GM12878 (cell line): Measurements from ENCODE around the gene RNF220. TPM values are rescaled to one million over a fixed set of nuclear protein-coding genes. Genes with fewer than 3 reads are reported as not detected.

Source experiments
- ATAC-seq: fragments of 200-7000 bp; cut with Tn5 transposase; 3 replicates; pipeline ENCODE4 v1.9.1; 2020; ENCODE audit warnings: mild to moderate bottlenecking, moderate library complexity
- BruUV-seq: library from RNA; stranded (reverse); fragments of 400-500 nt; replicated peaks from 2 replicates; lab custom pipeline; 2021; lab: Mats Ljungman, UMichigan
- CTCF ChIA-PET: fragments of 300-600 bp; sonication (Branson Sonifier 250); formaldehyde crosslinking; extraction: SDS; loops from one replicate; lab custom pipeline; 2021; ENCODE audit warnings: inconsistent platforms; lab: Yijun Ruan, JAX
- POLR2A ChIA-PET: fragments of 350-600 bp; formaldehyde crosslinking; extraction: SDS; loops from one replicate; lab custom pipeline; 2021; ENCODE audit warnings: inconsistent platforms; lab: Charles Lee
- RAD21 ChIA-PET: fragments of 300-600 bp; sonication (Branson Sonifier 250); formaldehyde crosslinking; loops from one replicate; lab custom pipeline; 2023; ENCODE audit warnings: antibody characterized with exemption; ENCODE audit not compliant: unreplicated experiment; lab: Charles Lee
- SMC1A ChIA-PET: fragments of 300-600 bp; sonication (Branson Sonifier 250); formaldehyde crosslinking; loops from one replicate; lab custom pipeline; 2023; ENCODE audit not compliant: unreplicated experiment, uncharacterized antibody; lab: Charles Lee
- DNase-seq: peaks from one replicate; pipeline ENCODE4 v3.0.0-alpha.2; 2011; ENCODE audit warnings: low read depth, low spot score
- FAIRE-seq: peaks from 3 replicates; lab custom pipeline; 2011; peaks lifted over from hg19 to GRCh38; lab: Jason Lieb, UNC
- H2AFZ ChIP-seq: 2 replicates; pipeline ENCODE4 v1.6.0; 2011; ENCODE audit warnings: low read depth, low read length, control low read depth; ENCODE audit not compliant: control insufficient read depth
- H3K27ac ChIP-seq: 2 replicates; pipeline ENCODE4 v1.5.1; 2011; ENCODE audit warnings: control low read depth; ENCODE audit not compliant: control insufficient read depth, insufficient read depth
- H3K27me3 ChIP-seq, 2 experiments: replicated peaks in 1 of 2; 2 replicates each; pipeline versions ENCODE4 v1.6.0 to v1.6.1; 2011; ENCODE audit warnings: low read length in 1 of 2; ENCODE audit not compliant: control insufficient read depth in 2 of 2, insufficient read depth in 2 of 2
- H3K36me3 ChIP-seq, 2 experiments: 2 replicates each; pipeline ENCODE4 v1.5.1; 2011; ENCODE audit warnings: low read length in 1 of 2; ENCODE audit not compliant: control insufficient read depth in 2 of 2, insufficient read depth in 2 of 2
- H3K4me1 ChIP-seq: 2 replicates; pipeline ENCODE4 v1.6.1; 2011; ENCODE audit warnings: mild to moderate bottlenecking, low read length, moderate library complexity, mixed read lengths; ENCODE audit not compliant: control insufficient read depth, insufficient read depth
- H3K4me2 ChIP-seq: 2 replicates; pipeline ENCODE4 v1.6.0; 2011; ENCODE audit warnings: control low read depth; ENCODE audit not compliant: control insufficient read depth, insufficient read depth
- H3K4me3 ChIP-seq: fragments of 200-600 bp; sonication (generic); 2 replicates; pipeline ENCODE4 v1.5.1; 2016
- H3K79me2 ChIP-seq: 2 replicates; pipeline ENCODE4 v1.6.0; 2011; ENCODE audit warnings: low read length; ENCODE audit not compliant: control insufficient read depth, insufficient read depth
- H3K9ac ChIP-seq: 2 replicates; pipeline ENCODE4 v1.8.0; 2011; ENCODE audit warnings: low read length, control low read depth, mixed read lengths; ENCODE audit not compliant: control insufficient read depth, insufficient read depth
- H3K9me3 ChIP-seq: replicated peaks from 3 replicates; pipeline ENCODE4 v1.5.1; 2011; ENCODE audit warnings: mild to moderate bottlenecking, low read length; ENCODE audit not compliant: control insufficient read depth, insufficient read depth
- H4K20me1 ChIP-seq: 2 replicates; pipeline ENCODE4 v1.6.0; 2011; ENCODE audit not compliant: control insufficient read depth, insufficient read depth
- BRCA1 ChIP-seq: IDR thresholded peaks from 2 replicates; pipeline ENCODE4 v1.6.1; 2011; ENCODE audit warnings: low read depth, low read length, improper control_type of control experiment
- CBFB ChIP-seq: IDR thresholded peaks from 2 replicates; pipeline ENCODE4 v1.6.1; 2016; ENCODE audit warnings: antibody characterized with exemption, low read depth
- ESRRA ChIP-seq: IDR thresholded peaks from 2 replicates; pipeline ENCODE4 v1.6.1; 2012; ENCODE audit warnings: mild to moderate bottlenecking, low read length, improper control_type of control experiment
- KAT2A ChIP-seq: conservative IDR thresholded peaks from 2 replicates; pipeline ENCODE4 v1.6.1; 2011; ENCODE audit warnings: low read depth, low read length; ENCODE audit not compliant: control insufficient read depth
- MEF2A ChIP-seq: IDR thresholded peaks from 2 replicates; pipeline ENCODE4 v1.6.1; 2011; ENCODE audit warnings: low read depth, mild to moderate bottlenecking, low read length, moderate library complexity; ENCODE audit not compliant: insufficient read depth
- MEF2B ChIP-seq: fragments of 450-650 bp; IDR thresholded peaks from 2 replicates; pipeline ENCODE4 v1.6.1; 2018; ENCODE audit warnings: mild to moderate bottlenecking, moderate library complexity; ENCODE audit not compliant: partially characterized antibody, poor library complexity, severe bottlenecking
- MYB ChIP-seq: fragments of 150-350 bp; IDR thresholded peaks from 2 replicates; pipeline ENCODE4 v1.6.1; 2014; ENCODE audit warnings: mild to moderate bottlenecking, low read depth, low read length, borderline replicate concordance
- POU2F2 ChIP-seq: IDR thresholded peaks from 3 replicates; pipeline ENCODE4 v1.6.1; 2011; ENCODE audit warnings: low read depth, mild to moderate bottlenecking, low read length, borderline replicate concordance
- RAD21 ChIP-seq: IDR thresholded peaks from 2 replicates; pipeline ENCODE4 v1.6.1; 2011; ENCODE audit warnings: mild to moderate bottlenecking, low read depth, low read length, moderate library complexity; ENCODE audit not compliant: insufficient read depth
- RB1 ChIP-seq: fragments of 450-650 bp; formaldehyde crosslinking; IDR thresholded peaks from 2 replicates; pipeline ENCODE4 v1.6.1; 2017; ENCODE audit warnings: mild to moderate bottlenecking, borderline replicate concordance
- SMC3 ChIP-seq: IDR thresholded peaks from 2 replicates; pipeline ENCODE4 v1.6.1; 2011; ENCODE audit warnings: low read length, improper control_type of control experiment, borderline replicate concordance
- SRF ChIP-seq, 2 experiments: IDR thresholded peaks; 2 replicates each; pipeline ENCODE4 v1.6.1; 2011; ENCODE audit warnings: low read depth in 2 of 2, low read length in 2 of 2, mild to moderate bottlenecking in 1 of 2, moderate library complexity in 1 of 2
- STAT1 ChIP-seq: fragments of 450-650 bp; conservative IDR thresholded peaks from 2 replicates; pipeline ENCODE4 v1.6.1; 2014; ENCODE audit warnings: antibody characterized with exemption, mild to moderate bottlenecking
- TCF3 ChIP-seq: IDR thresholded peaks from 2 replicates; pipeline ENCODE4 v1.6.1; 2012; ENCODE audit warnings: low read depth, mild to moderate bottlenecking, low read length, borderline replicate concordance; ENCODE audit not compliant: insufficient read depth
- TCF7 ChIP-seq: IDR thresholded peaks from 2 replicates; pipeline ENCODE4 v1.6.1; 2014; ENCODE audit warnings: antibody characterized with exemption, borderline replicate concordance
- USF2 ChIP-seq: IDR thresholded peaks from 2 replicates; pipeline ENCODE4 v1.6.1; 2011; ENCODE audit warnings: low read depth, low read length, improper control_type of control experiment, borderline replicate concordance
- WRNIP1 ChIP-seq: IDR thresholded peaks from 2 replicates; pipeline ENCODE4 v1.6.1; 2011; ENCODE audit warnings: low read depth, low read length, improper control_type of control experiment, borderline replicate concordance
- YY1 ChIP-seq: IDR thresholded peaks from 2 replicates; pipeline ENCODE4 v1.6.1; 2011; ENCODE audit warnings: low read depth, mild to moderate bottlenecking, low read length
- WGBS: methylation state at CpG from one replicate; pipeline ENCODE4 v1.1.6; 2016; ENCODE audit warnings: low lambda C conversion rate; ENCODE audit not compliant: insufficient replicate concordance, insufficient coverage; ENCODE audit errors: missing lambda C conversion rate; 5-methylcytosine and 5-hydroxymethylcytosine counted together
- in situ Hi-C: fragments of 300-500 bp; cut with MboI; formaldehyde crosslinking; loops from 9 replicates; pipeline ENCODE4 v1.14.3; 2018; ENCODE audit warnings: mixed read lengths
- intact Hi-C: fragments of 100-400 bp; cut with micrococcal nuclease; formaldehyde crosslinking; loops from one replicate; pipeline ENCODE4 v1.14.2; 2022; ENCODE audit not compliant: unreplicated experiment
- polyA plus RNA-seq, 11 experiments: library from polyadenylated mRNA; depleted of rRNA in 4 of 11; unstranded in 6 of 11; stranded (reverse) in 5 of 11; fragments of >200 nt; fragmentation: Nextera tagmentation in 4 of 11; fragmentation: Illumina TruSeq in 1 of 11; extraction: Ambion mirVana in 4 of 11; extraction: Trizol in 1 of 11; gene quantifications; 1 replicate in 1 of 11; 2 replicates in 10 of 11; pipeline versions ENCODE4 v1.2.1 to v1.2.3, GENCODE V29; 2011 to 2016; ENCODE audit warnings: inconsistent platforms in 2 of 11, missing spikeins in 2 of 11, low read depth in 1 of 11
- total RNA-seq, 4 experiments: library from RNA; depleted of rRNA in 3 of 4; stranded (reverse); fragments of >200 nt in 3 of 4; fragmentation: Illumina TruSeq in 1 of 4; extraction: Trizol in 1 of 4; gene quantifications; 2 replicates each; pipeline versions ENCODE4 v1.2.1 to v1.2.3, GENCODE V29; 2013 to 2021
- TF ChIP-seq, protein P1 (sequence below): IDR thresholded peaks from 2 replicates; pipeline ENCODE4 v1.6.1; 2012; ENCODE audit warnings: low read depth, low read length, improper control_type of control experiment

RNF220 gene
- total and polyA plus RNA-seq, 10 of the 15 experiments (the other 5 are each of a cell fraction or from before 2014, with no cell fraction given), result 4.6 to 84.1 (median 53.7) TPM

DNA sequence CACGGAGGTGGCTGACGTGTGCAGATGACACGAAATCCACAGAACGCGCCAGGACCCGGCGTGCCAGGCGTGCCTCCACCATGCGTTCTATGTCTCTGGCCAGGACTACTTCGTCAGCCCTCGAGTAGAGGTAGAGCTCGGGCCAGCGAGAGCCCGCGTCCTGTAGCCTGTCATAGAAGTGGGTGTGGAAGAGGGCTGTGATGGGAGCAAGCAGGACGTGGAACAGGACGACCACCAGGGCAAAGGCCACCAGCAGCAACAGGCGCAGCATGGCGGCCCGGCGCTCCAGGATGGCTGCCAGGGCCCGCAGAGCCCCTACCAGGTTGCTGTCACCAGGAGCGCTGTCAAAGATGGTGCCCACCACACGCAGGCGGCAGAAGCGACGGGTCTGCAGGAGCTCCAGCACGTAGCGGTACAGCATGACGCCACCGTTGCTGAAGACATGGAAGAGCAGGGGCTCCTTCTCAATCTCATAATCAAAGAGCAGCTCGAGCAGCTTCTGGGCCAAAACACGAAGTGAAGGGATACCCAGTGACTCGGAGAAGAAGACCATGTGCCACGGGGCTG lies 249.6 kb downstream of the RNF220 start (continued):
- TF ChIP-seq, protein P1, sequence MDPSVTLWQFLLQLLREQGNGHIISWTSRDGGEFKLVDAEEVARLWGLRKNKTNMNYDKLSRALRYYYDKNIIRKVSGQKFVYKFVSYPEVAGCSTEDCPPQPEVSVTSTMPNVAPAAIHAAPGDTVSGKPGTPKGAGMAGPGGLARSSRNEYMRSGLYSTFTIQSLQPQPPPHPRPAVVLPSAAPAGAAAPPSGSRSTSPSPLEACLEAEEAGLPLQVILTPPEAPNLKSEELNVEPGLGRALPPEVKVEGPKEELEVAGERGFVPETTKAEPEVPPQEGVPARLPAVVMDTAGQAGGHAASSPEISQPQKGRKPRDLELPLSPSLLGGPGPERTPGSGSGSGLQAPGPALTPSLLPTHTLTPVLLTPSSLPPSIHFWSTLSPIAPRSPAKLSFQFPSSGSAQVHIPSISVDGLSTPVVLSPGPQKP, result no peak

GRCh38 chr1:44655609-44656008 lies 250.6 kb downstream of the RNF220 start:
- H3K27me3 ChIP-seq, result no peaks in the 10 kb centered on the region
- no peak overlapping the region for H3K9ac ChIP-seq
- ChIA-PET RAD21 (interaction anchor here (0.6 kb wide), 1 partner anchor 41 kb away, joined by 3 read pairs; no protein-coding TSS in a partner anchor), SMC1A (interaction anchor here (1.3 kb wide), 1 partner anchor 20 kb away, joined by 5 read pairs; no protein-coding TSS in a partner anchor), POLR2A (no interaction called here), CTCF (interaction anchor here (0.8 to 1.9 kb wide), 9 partner anchors 9 to 59 kb away, joined by 3 to 8 read pairs (median 4); partner anchors contain the start of genes ARMH1 and TMEM53)
- FAIRE-seq (peak; percentile 38), ATAC-seq (peak; percentile 74), DNase-seq (no peak)
- H4K20me1 ChIP-seq, result no peaks in the 10 kb centered on the region
- no peak overlapping the region for H3K27ac ChIP-seq
- 55% methylated on average over 5 of the region's 5 CpGs for WGBS
- H3K4me3 ChIP-seq, result no peak overlapping the region
- no peaks in the 10 kb centered on the region for H3K79me2 ChIP-seq
- intact Hi-C loops, result loop anchor here (10.0 kb wide), 1 partner anchor 441 kb away; the partner anchor contains the start of gene DMAP1
- H3K9me3 ChIP-seq, result no peaks in the 10 kb centered on the region
- no TSS peak for BruUV-seq
- no peak overlapping the region for H3K4me2 ChIP-seq
- no peak overlapping the region for H2AFZ ChIP-seq
- H3K4me1 ChIP-seq, result no peaks in the 10 kb centered on the region
- in situ Hi-C loops, result no loop called here
- H3K36me3 ChIP-seq, result peaks cover 2 to 12% of the 10 kb centered on the region in 2 experiments
- TF ChIP-seq MYB (no peak), TCF3 (no peak), RAD21 (peak; percentile 70), SRF (IDR thresholded peaks at IDR 0.05; ENCODE audit: low read depth in 2 of 2, low read length in 2 of 2) (no peak), BRCA1 (no peak), ESRRA (no peak), USF2 (no peak), YY1 (0 out of 2 replicates have a peak, but pooled peaks have one; percentile 21), KAT2A (no peak), TCF7 (no peak), SMC3 (peak; percentile 63; the same call in 1 of the 2 replicates), WRNIP1 (no peak), POU2F2 (no peak), MEF2A (no peak), STAT1 (no peak), CBFB (no peak), MEF2B (no peak), RB1 (no peak)
- TF ChIP-seq, protein P1, result no peak
